Neuronal stem cell (in vitro differentiated cells): Measurements from ENCODE around the gene APOM.
A peak's percentile ranks its signal among the peaks of the same experiment; 100 is the strongest.

ENCODE experiments used
- DNase-seq: peaks from one replicate; pipeline ENCODE4 v3.0.0-alpha.2; 2013; ENCODE audit warnings: low spot score
- H2AFZ ChIP-seq: one replicate; pipeline ENCODE4 v1.6.1; 2013; ENCODE audit warnings: mild to moderate bottlenecking, low read length, inconsistent platforms
- H2AK5ac ChIP-seq: 2 replicates; pipeline ENCODE4 v1.6.1; 2013; ENCODE audit warnings: low read depth, mild to moderate bottlenecking, inconsistent platforms, low read length, moderate library complexity, mixed read lengths
- H2BK120ac ChIP-seq: 2 replicates; pipeline ENCODE4 v1.6.1; 2013; ENCODE audit warnings: low read depth, mild to moderate bottlenecking, inconsistent platforms, low read length, moderate library complexity, mixed read lengths
- H2BK12ac ChIP-seq: one replicate; pipeline ENCODE4 v1.6.1; 2013; ENCODE audit warnings: low read length, inconsistent platforms
- H2BK15ac ChIP-seq: 2 replicates; pipeline ENCODE4 v1.6.1; 2013; ENCODE audit warnings: mild to moderate bottlenecking, low read length, inconsistent platforms, mixed read lengths
- H2BK5ac ChIP-seq: one replicate; pipeline ENCODE4 v1.6.1; 2013; ENCODE audit warnings: inconsistent platforms, mild to moderate bottlenecking, low read length, moderate library complexity
- H3K14ac ChIP-seq: one replicate; pipeline ENCODE4 v1.6.1; 2013; ENCODE audit warnings: low read length, inconsistent platforms
- H3K18ac ChIP-seq: 2 replicates; pipeline ENCODE4 v1.6.1; 2013; ENCODE audit warnings: low read length, inconsistent platforms
- H3K23ac ChIP-seq: 2 replicates; pipeline ENCODE4 v1.6.1; 2013; ENCODE audit warnings: low read depth, mild to moderate bottlenecking, mixed read lengths, low read length, inconsistent platforms; ENCODE audit not compliant: poor library complexity
- H3K27ac ChIP-seq: replicated peaks from 3 replicates; pipeline ENCODE4 v1.5.1; 2013; ENCODE audit warnings: low read length, inconsistent platforms
- H3K27me3 ChIP-seq, 3 experiments: 2 replicates each; pipeline ENCODE4 v1.6.1; 2013; ENCODE audit warnings: low read length in 3 of 3, mild to moderate bottlenecking in 2 of 3, inconsistent platforms in 1 of 3, low read depth in 1 of 3, mixed read lengths in 1 of 3, moderate library complexity in 1 of 3; ENCODE audit not compliant: control insufficient read depth in 3 of 3, insufficient read depth in 3 of 3
- H3K36me3 ChIP-seq, 2 donors: replicated peaks in 1 of 2; 2 replicates each; pipeline ENCODE4 v1.6.1; 2013; ENCODE audit warnings: low read length in 2 of 2; ENCODE audit not compliant: control insufficient read depth in 2 of 2, insufficient read depth in 2 of 2
- H3K4ac ChIP-seq: 2 replicates; pipeline ENCODE4 v1.6.1; 2013; ENCODE audit warnings: inconsistent platforms, mild to moderate bottlenecking, low read length, moderate library complexity
- H3K4me1 ChIP-seq, 2 donors: 1 replicate in 1 of 2; 2 replicates in 1 of 2; pipeline ENCODE4 v1.6.1; 2013; ENCODE audit warnings: low read length in 2 of 2, low read depth in 1 of 2; ENCODE audit not compliant: control insufficient read depth in 2 of 2, insufficient read depth in 1 of 2
- H3K4me2 ChIP-seq: one replicate; pipeline ENCODE4 v1.6.1; 2013; ENCODE audit warnings: mild to moderate bottlenecking, low read length, inconsistent platforms; ENCODE audit not compliant: insufficient read depth, poor library complexity, severe bottlenecking
- H3K4me3 ChIP-seq, 2 donors: 2 replicates each; pipeline ENCODE4 v1.5.1; 2013; ENCODE audit warnings: low read length in 2 of 2, mild to moderate bottlenecking in 2 of 2, inconsistent platforms in 1 of 2, moderate library complexity in 1 of 2
- H3K79me1 ChIP-seq: one replicate; pipeline ENCODE4 v1.6.1; 2013; ENCODE audit warnings: low read depth, mild to moderate bottlenecking, inconsistent platforms, low read length, moderate library complexity
- H3K9ac ChIP-seq: one replicate; pipeline ENCODE4 v1.6.1; 2013; ENCODE audit warnings: mild to moderate bottlenecking, low read depth, low read length, inconsistent platforms; ENCODE audit not compliant: poor library complexity
- H3K9me3 ChIP-seq, 2 donors: replicated peaks in 1 of 2; 2 replicates each; pipeline versions ENCODE3 to v1.6.1; 2013; ENCODE audit warnings: low read length in 2 of 2, mild to moderate bottlenecking in 2 of 2, inconsistent platforms in 1 of 2, low read depth in 1 of 2, mixed read lengths in 1 of 2, moderate library complexity in 1 of 2; ENCODE audit not compliant: control insufficient read depth in 2 of 2, insufficient read depth in 1 of 2
- H4K8ac ChIP-seq: one replicate; pipeline ENCODE4 v1.6.1; 2013; ENCODE audit warnings: low read depth, mild to moderate bottlenecking, inconsistent platforms, low read length, moderate library complexity
- H4K91ac ChIP-seq: one replicate; pipeline ENCODE4 v1.6.1; 2013; ENCODE audit warnings: low read length, low read depth, mild to moderate bottlenecking, inconsistent platforms; ENCODE audit not compliant: poor library complexity
- WGBS, 2 donors: extraction: QIAGEN DNeasy Blood & Tissue Kit; methylation state at CpG; one replicate each; pipeline ENCODE4 v1.1.7; 2013; ENCODE audit warnings: missing lambda C conversion rate in 2 of 2, mixed read lengths in 1 of 2; ENCODE audit not compliant: insufficient read length in 2 of 2, insufficient replicate concordance in 1 of 2; ENCODE audit errors: extremely low coverage in 2 of 2; 5-methylcytosine and 5-hydroxymethylcytosine counted together

APOM gene

GRCh38 chr6:31663961-31664789 lies 8.5 kb downstream of the APOM start:
- no peak overlapping the region for H2BK5ac ChIP-seq
- WGBS, 2 donors = no CpG with 5 or more reads among the region's 17 CpGs
- H3K27me3 ChIP-seq = no peaks in the 10 kb centered on the region
- H3K4me2 ChIP-seq = peak overlapping the region; percentile 49
- no peak for DNase-seq
- H2BK15ac ChIP-seq = no peak overlapping the region
- H3K18ac ChIP-seq = no peak overlapping the region
- H3K23ac ChIP-seq = no peak overlapping the region
- peaks cover 21 to 22% of the 10 kb centered on the region in 2 donors for H3K4me1 ChIP-seq
- H3K9me3 ChIP-seq = no peaks in the 10 kb centered on the region
- peaks cover 24 to 61% of the 10 kb centered on the region in 2 donors for H3K36me3 ChIP-seq
- no peak overlapping the region for H3K9ac ChIP-seq
- H4K91ac ChIP-seq = no peak overlapping the region
- no peak overlapping the region for H2BK120ac ChIP-seq
- H2AK5ac ChIP-seq = peak overlapping the region; percentile 20
- H3K14ac ChIP-seq = no peak overlapping the region
- H3K27ac ChIP-seq = peak overlapping the region; percentile 93
- H3K79me1 ChIP-seq = peaks cover 7% of the 10 kb centered on the region
- H3K4me3 ChIP-seq = peak overlapping the region; percentile 92 to 95
- no peak overlapping the region for H2BK12ac ChIP-seq
- H3K4ac ChIP-seq = no peak overlapping the region
- no peak overlapping the region for H4K8ac ChIP-seq
- peak overlapping the region; percentile 84 for H2AFZ ChIP-seq

- no peaks in the 10 kb centered on the region for H3K27me3 ChIP-seq
- H2AFZ ChIP-seq = peak within 1 kb of the TSS; percentile 84
- H4K91ac ChIP-seq = peak within 1 kb of the TSS; percentile 64
- H3K9ac ChIP-seq = peak within 1 kb of the TSS; percentile 93
- H3K23ac ChIP-seq = peak within 1 kb of the TSS; percentile 58
- peak within 1 kb of the TSS; percentile 85 for H2AK5ac ChIP-seq
- peaks cover 15 to 16% of the 10 kb centered on the region in 2 donors for H3K4me1 ChIP-seq
- no peak within 1 kb of the TSS for H3K4ac ChIP-seq
- WGBS, 2 donors = no CpG with 5 or more reads among the region's 39 CpGs
- DNase-seq = peak; percentile 79
- H3K14ac ChIP-seq = no peak within 1 kb of the TSS
- no peak within 1 kb of the TSS for H2BK15ac ChIP-seq
- no peak within 1 kb of the TSS for H2BK12ac ChIP-seq
- H2BK120ac ChIP-seq = no peak within 1 kb of the TSS
- peak within 1 kb of the TSS; percentile 92 for H3K18ac ChIP-seq
- H3K79me1 ChIP-seq = peaks cover 7% of the 10 kb centered on the region
- peak within 1 kb of the TSS; percentile 92 for H3K4me2 ChIP-seq
- H3K27ac ChIP-seq = peak within 1 kb of the TSS; percentile 93
- peak within 1 kb of the TSS; percentile 45 for H2BK5ac ChIP-seq
- H3K4me3 ChIP-seq = peak within 1 kb of the TSS; percentile 92 to 95
- H3K9me3 ChIP-seq = no peaks in the 10 kb centered on the region
- H4K8ac ChIP-seq = no peak within 1 kb of the TSS
- H3K36me3 ChIP-seq = peaks cover 30 to 66% of the 10 kb centered on the region in 2 donors
Measured at GRCh38 chr6:31664790-31665500, 9.3 kb downstream of the APOM start, which contains the start of gene GPANK1. GPANK1 (minus strand) TSS chr6:31664997; CDS start chr6:31664478, 519 bp downstream.

GRCh38 chr6:31665501-31666336 lies 10.0 kb downstream of the APOM start, which contains the start of gene CSNK2B:
CSNK2B (plus strand) TSS chr6:31666080; CDS start chr6:31666832, 752 bp downstream.
- peaks cover 36 to 74% of the 10 kb centered on the region in 2 donors for H3K36me3 ChIP-seq

More at GRCh38 chr6:31665501-31666336, 10.0 kb downstream of the APOM start, which contains the start of gene CSNK2B:
- Histone ChIP-seq H3K4me3 (peak within 1 kb of the TSS; percentile 92 to 95), H3K14ac (peak within 1 kb of the TSS; percentile 23), H3K4me2 (peak within 1 kb of the TSS; percentile 92), H2BK12ac (no peak within 1 kb of the TSS), H4K91ac (peak within 1 kb of the TSS; percentile 64), H2AK5ac (peak within 1 kb of the TSS; percentile 85), H3K4me1 (peaks cover 14 to 16% of the 10 kb centered on the region in 2 donors), H3K4ac (no peak within 1 kb of the TSS), H2AFZ (peak within 1 kb of the TSS; percentile 85), H4K8ac (no peak within 1 kb of the TSS), H2BK5ac (peak within 1 kb of the TSS; percentile 45), H2BK15ac (no peak within 1 kb of the TSS), H3K18ac (peak within 1 kb of the TSS; percentile 97), H3K27ac (peak within 1 kb of the TSS; percentile 93), H3K9ac (peak within 1 kb of the TSS; percentile 99), H3K23ac (peak within 1 kb of the TSS; percentile 58), H2BK120ac (no peak within 1 kb of the TSS), H3K9me3 (no peaks in the 10 kb centered on the region), H3K27me3 (no peaks in the 10 kb centered on the region), H3K79me1 (peaks cover 7% of the 10 kb centered on the region)
- peak; percentile 93 for DNase-seq
- WGBS, 2 donors = no CpG with 5 or more reads among the region's 63 CpGs
